ENCODE data around the gene STX11. TPM values are rescaled to one million over a fixed set of nuclear protein-coding genes. Genes with fewer than 3 reads are reported as not detected.

Gene STX11
- total RNA-seq, 1 donor from 2014 or later: 12.9 TPM

DNA sequence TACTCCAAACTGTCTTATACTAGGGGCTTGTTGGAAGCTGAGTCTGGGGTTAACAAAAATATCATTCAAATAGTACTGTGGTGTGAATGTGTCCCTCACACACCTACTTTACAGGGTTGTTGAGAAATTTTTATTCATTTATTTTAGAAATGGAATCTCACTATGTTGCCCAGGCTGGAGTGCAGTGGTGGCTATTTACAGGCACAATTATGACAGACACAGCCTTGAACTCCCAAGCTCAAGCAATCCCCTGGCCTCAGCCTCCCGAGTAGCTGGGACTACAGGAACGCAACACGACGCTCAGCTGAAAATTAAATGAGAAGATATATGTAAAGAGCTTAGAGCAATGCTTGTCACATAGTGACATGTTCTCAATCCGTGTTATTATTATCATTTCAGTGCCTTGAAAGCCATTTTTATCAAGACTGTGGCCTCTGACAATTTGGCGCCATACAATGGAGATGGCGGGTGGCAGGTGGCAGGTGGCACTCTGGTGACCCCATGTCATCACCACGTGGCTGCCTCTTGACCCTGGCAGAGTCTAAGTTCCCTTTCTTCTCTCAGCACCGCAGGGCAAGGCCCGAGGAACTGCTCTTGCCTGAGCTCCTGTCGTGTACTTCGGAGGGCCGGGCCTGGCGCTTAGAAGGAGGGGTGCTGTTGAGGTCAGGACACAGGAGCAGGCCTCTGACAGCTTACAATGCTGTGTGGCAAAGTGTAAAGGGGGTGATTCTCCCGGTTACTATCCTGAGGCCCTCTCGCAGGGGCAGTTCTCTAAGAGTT lies 64.5 kb downstream of the STX11 start:
- no peak for DNase-seq (ENCODE audit: low read depth, low spot score)

GRCh38 chr6:144215402-144215931 lies 65.2 kb downstream of the STX11 start:
- no peak for DNase-seq (ENCODE audit: low read depth, low spot score)

- DNase-seq (ENCODE audit: low read depth, low spot score): peak; percentile 89
Measured at GRCh38 chr6:144215932-144216667, 65.8 kb downstream of the STX11 start.

DNA sequence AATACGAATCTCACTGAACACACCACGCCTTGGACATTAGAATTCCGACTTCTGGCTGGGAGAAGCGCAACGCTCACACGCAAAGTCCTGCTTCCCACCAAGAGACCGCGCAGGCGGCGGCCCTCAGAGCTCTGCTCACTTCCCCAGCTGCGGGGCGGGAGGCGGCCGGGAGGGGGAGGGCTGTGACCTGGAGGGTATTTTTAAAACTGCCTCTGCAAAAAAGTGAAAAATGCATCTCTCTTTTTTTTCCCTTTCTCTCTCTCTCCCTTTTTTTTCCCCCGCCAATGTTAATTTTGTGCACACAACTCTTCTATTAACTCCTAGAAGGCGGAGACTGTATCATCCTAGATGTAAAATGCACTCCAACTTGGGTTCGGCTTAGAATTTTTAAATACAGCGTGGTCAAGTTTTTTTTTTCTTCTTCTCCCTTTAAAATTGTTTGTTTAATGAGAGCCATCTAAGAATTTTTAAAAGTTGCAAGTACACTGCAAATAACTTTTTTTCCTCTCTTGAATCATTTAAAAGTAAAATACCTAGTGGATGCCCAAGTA lies 66.4 kb downstream of the STX11 start:
- DNase-seq (ENCODE audit: low read depth, low spot score): no peak

- DNase-seq (ENCODE audit: low read depth, low spot score): no peak
Measured at GRCh38 chr6:144217264-144217663, 66.9 kb downstream of the STX11 start.

DNA sequence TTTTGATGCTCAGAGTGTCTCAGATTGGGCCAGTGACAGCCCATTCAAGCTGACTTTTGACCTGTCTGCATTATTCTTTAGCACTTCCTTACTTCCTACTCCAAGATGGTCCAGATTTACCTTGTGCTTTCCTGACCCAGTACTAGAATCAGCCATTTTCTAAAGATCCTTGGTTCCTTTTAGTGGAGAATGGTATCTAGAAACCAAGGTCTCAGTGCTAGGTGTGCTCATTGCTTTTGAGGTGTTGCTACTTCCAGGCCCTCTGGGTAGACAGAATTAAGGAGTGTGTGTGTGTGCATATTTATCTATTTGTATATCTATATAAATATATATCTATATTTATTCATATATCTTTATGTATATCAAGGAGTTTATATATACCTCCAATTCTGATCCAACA lies 67.5 kb downstream of the STX11 start:
- no peak for DNase-seq (ENCODE audit: low read depth, low spot score)

- DNase-seq (ENCODE audit: low read depth, low spot score): no peak
Measured at GRCh38 chr6:144219056-144219685, 68.9 kb downstream of the STX11 start.

- no peak for DNase-seq (ENCODE audit: low read depth, low spot score)
Measured at GRCh38 chr6:144220031-144220790, 69.9 kb downstream of the STX11 start.

DNA sequence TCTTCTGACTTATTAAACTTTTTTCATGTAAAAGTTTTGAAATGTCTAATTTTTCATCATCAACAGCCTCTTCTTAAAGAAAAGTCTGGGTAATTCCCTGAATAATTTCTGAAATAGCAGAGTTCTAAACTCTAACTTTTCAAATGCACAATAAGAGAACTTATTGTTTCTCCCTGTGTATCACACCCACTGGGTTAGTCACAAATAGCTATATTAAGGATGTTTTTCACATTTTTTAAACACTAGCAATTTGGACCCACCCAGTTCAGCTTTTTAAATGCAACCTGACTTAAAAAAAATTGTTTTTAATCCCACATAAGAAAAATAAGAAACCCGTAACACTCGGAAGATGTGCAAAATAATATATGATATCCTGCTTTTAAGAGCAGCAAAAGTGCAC lies 73.4 kb downstream of the STX11 start:
- no peak for DNase-seq (ENCODE audit: low read depth, low spot score)

GRCh38 chr6:144231721-144232120 lies 81.4 kb downstream of the STX11 start:
- no peak for DNase-seq (ENCODE audit: low read depth, low spot score)

GRCh38 chr6:144232176-144232831 lies 82.0 kb downstream of the STX11 start:
- no peak for DNase-seq (ENCODE audit: low read depth, low spot score)

DNA sequence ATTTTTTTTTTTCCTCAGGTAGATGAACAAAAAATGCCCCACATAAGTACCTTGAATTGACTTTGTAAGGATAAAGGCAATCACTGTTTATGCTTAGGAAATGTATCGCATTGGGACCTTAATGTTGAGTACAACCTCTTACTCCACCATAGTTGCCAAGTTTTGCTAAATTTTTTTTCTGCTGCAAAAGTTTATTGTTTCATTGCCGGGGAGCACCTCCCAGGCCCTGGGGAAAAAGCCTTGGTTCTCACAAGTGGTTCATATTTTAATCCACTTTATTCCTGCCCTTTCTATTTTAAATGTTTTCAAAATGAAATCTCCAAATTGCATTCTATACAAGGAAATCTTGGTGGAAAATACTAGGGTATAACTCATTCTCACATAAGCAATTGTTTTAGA lies 82.5 kb downstream of the STX11 start:
- DNase-seq (ENCODE audit: low read depth, low spot score): no peak

DNA sequence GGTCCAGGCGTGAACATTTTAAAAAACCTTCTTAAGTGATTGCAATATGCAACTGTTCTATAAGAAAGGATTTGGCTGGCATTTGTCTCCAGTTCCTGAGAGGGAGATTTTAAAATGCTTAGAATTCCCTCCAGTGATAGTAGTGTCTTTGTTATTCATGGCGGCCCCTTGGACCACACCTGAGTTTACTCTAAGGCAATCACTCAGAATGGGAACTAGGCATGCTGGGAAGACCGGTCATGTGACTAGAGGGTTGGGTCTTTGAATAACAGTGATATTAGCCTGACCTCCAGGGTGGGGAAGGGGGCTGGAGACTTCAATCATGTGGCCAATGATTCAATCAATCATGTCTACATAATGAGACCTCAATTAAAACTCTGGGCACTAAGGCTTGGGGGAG lies 84.1 kb downstream of the STX11 start:
- DNase-seq (ENCODE audit: low read depth, low spot score): no peak

GRCh38 chr6:144234935-144235334 lies 84.6 kb downstream of the STX11 start:
- no peak for DNase-seq (ENCODE audit: low read depth, low spot score)

Other genes starting within 250 kb of the STX11 start
- 8.8 and 19.7 TPM in 2 replicates for gene PLAGL1, start 142.3 kb upstream of the STX11 start, total RNA-seq
- 91.2 and 133 TPM in 2 replicates for gene SF3B5, start 54.9 kb upstream of the STX11 start, total RNA-seq
- gene UTRN, start 134.8 kb downstream of the STX11 start, total RNA-seq: 229 and 250 TPM in 2 replicates